HFFc6 (cell line): ENCODE results near the gene CDH22. TPM values are rescaled to one million over a fixed set of nuclear protein-coding genes. Genes with fewer than 3 reads are reported as not detected.

Experiments used
- DNase-seq: peaks from one replicate; pipeline ENCODE4 v3.0.0-alpha.2; 2018
- H3K27ac Mint-ChIP-seq: 2 replicates; pipeline ENCODE4 v1.8.0; 2020; ENCODE audit warnings: mild to moderate bottlenecking, mixed read lengths
- H3K27me3 Mint-ChIP-seq: 2 replicates; pipeline ENCODE4 v1.8.0; 2021; ENCODE audit warnings: mild to moderate bottlenecking, moderate library complexity, mixed read lengths; ENCODE audit not compliant: insufficient read depth
- H3K36me3 Mint-ChIP-seq: 2 replicates; pipeline ENCODE4 v1.8.0; 2021; ENCODE audit warnings: low read depth, mixed read lengths
- H3K4me1 Mint-ChIP-seq: 2 replicates; pipeline ENCODE4 v1.8.0; 2020; ENCODE audit warnings: low read depth, mixed read lengths
- H3K4me3 Mint-ChIP-seq: 2 replicates; pipeline ENCODE4 v1.8.0; 2020; ENCODE audit warnings: mild to moderate bottlenecking, moderate library complexity, mixed read lengths
- H3K9me3 Mint-ChIP-seq: 2 replicates; pipeline ENCODE4 v1.8.0; 2020; ENCODE audit warnings: mild to moderate bottlenecking, mixed read lengths
- CTCF ChIP-seq: fragments of 200-600 bp; sonication (generic); IDR thresholded peaks from 2 replicates; pipeline ENCODE4 v1.5.0; 2021; ENCODE audit warnings: antibody characterized with exemption, mild to moderate bottlenecking
- total RNA-seq, 6 experiments: library from RNA; stranded (reverse); fragmentation: NEBNext Ultra II Directional; extraction: Animal tissue kit (Norgen Biotek cat#: 25700); gene quantifications; 2 replicates in 1 of 6; 3 replicates in 5 of 6; pipeline ENCODE4 v1.2.3, GENCODE V29; 2021

The CDH22 gene
- total RNA-seq, 6 experiments from 2014 or later, result not detected

GRCh38 chr20:46210672-46211330 lies 97.5 kb downstream of the CDH22 start:
- Mint-ChIP-seq H3K9me3 (no peaks in the 10 kb centered on the region), H3K4me3 (no peak overlapping the region), H3K4me1 (peaks cover 29% of the 10 kb centered on the region), H3K27me3 (peaks cover 41% of the 10 kb centered on the region), H3K27ac (no peak overlapping the region), H3K36me3 (no peaks in the 10 kb centered on the region)
- no peak for TF ChIP-seq CTCF
- DNase-seq, result no peak

GRCh38 chr20:46209930-46210671 lies 98.2 kb downstream of the CDH22 start:
- Mint-ChIP-seq H3K9me3 (no peaks in the 10 kb centered on the region), H3K27me3 (peaks cover 47% of the 10 kb centered on the region), H3K36me3 (no peaks in the 10 kb centered on the region), H3K4me3 (no peak overlapping the region), H3K27ac (no peak overlapping the region), H3K4me1 (peaks cover 26% of the 10 kb centered on the region)
- no peak for TF ChIP-seq CTCF
- DNase-seq, result no peak

- peaks cover 19% of the 10 kb centered on the region for H3K4me1 Mint-ChIP-seq
- H3K27me3 Mint-ChIP-seq, result peaks cover 63% of the 10 kb centered on the region
- TF ChIP-seq CTCF, result no peak
- no peak for DNase-seq
- H3K9me3 Mint-ChIP-seq, result no peaks in the 10 kb centered on the region
- no peak overlapping the region for H3K27ac Mint-ChIP-seq
- no peaks in the 10 kb centered on the region for H3K36me3 Mint-ChIP-seq
- no peak overlapping the region for H3K4me3 Mint-ChIP-seq
Observed at GRCh38 chr20:46207793-46208192, 100.5 kb downstream of the CDH22 start.

- no peak for TF ChIP-seq CTCF
- H3K27ac Mint-ChIP-seq, result no peak overlapping the region
- H3K27me3 Mint-ChIP-seq, result peaks cover 62% of the 10 kb centered on the region
- peaks cover 19% of the 10 kb centered on the region for H3K4me1 Mint-ChIP-seq
- DNase-seq, result no peak
- H3K4me3 Mint-ChIP-seq, result no peak overlapping the region
- no peaks in the 10 kb centered on the region for H3K36me3 Mint-ChIP-seq
- no peaks in the 10 kb centered on the region for H3K9me3 Mint-ChIP-seq
Observed at GRCh38 chr20:46206992-46207549, 101.2 kb downstream of the CDH22 start.

GRCh38 chr20:46206025-46206424 lies 102.3 kb downstream of the CDH22 start:
- peaks cover 19% of the 10 kb centered on the region for H3K4me1 Mint-ChIP-seq
- DNase-seq, result peak; percentile 31
- no peak for TF ChIP-seq CTCF
- no peaks in the 10 kb centered on the region for H3K36me3 Mint-ChIP-seq
- H3K27me3 Mint-ChIP-seq, result peaks cover 66% of the 10 kb centered on the region
- no peaks in the 10 kb centered on the region for H3K9me3 Mint-ChIP-seq
- no peak overlapping the region for H3K4me3 Mint-ChIP-seq
- no peak overlapping the region for H3K27ac Mint-ChIP-seq
